ENCODE measurements around the gene CHMP2B.

DNA sequence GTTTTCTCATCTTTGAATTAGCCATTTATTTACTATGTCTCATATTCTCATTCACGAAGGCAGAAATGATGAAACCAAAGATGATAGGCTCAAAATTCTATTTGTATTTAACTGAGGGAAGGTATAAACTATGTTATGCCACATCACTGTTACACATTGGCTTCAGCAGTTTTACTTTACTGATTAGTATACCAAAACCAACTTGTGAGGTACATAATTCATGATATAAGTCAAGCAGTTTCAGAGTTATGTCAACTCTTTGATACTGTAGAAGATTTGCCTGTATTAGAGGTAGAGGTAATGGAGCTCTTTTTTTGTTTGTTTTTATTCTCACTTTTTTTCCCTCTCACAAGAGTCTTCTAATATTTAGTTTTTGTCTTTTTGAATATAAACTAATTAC, 22.9 kb downstream of the CHMP2B start:
- TF ChIP-seq, protein P1, sequence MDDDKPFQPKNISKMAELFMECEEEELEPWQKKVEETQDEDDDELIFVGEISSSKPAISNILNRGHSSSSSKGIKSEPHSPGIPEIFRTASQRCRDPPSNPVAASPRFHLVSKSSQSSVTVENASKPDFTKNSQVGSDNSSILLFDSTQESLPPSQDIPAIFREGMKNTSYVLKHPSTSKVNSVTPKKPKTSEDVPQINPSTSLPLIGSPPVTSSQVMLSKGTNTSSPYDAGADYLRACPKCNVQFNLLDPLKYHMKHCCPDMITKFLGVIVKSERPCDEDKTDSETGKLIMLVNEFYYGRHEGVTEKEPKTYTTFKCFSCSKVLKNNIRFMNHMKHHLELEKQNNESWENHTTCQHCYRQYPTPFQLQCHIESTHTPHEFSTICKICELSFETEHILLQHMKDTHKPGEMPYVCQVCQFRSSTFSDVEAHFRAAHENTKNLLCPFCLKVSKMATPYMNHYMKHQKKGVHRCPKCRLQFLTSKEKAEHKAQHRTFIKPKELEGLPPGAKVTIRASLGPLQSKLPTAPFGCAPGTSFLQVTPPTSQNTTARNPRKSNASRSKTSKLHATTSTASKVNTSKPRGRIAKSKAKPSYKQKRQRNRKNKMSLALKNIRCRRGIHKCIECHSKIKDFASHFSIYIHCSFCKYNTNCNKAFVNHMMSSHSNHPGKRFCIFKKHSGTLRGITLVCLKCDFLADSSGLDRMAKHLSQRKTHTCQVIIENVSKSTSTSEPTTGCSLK (tag by site-specific recombination; IDR thresholded peaks at IDR 0.05): no peak
- TF ChIP-seq, protein P2, sequence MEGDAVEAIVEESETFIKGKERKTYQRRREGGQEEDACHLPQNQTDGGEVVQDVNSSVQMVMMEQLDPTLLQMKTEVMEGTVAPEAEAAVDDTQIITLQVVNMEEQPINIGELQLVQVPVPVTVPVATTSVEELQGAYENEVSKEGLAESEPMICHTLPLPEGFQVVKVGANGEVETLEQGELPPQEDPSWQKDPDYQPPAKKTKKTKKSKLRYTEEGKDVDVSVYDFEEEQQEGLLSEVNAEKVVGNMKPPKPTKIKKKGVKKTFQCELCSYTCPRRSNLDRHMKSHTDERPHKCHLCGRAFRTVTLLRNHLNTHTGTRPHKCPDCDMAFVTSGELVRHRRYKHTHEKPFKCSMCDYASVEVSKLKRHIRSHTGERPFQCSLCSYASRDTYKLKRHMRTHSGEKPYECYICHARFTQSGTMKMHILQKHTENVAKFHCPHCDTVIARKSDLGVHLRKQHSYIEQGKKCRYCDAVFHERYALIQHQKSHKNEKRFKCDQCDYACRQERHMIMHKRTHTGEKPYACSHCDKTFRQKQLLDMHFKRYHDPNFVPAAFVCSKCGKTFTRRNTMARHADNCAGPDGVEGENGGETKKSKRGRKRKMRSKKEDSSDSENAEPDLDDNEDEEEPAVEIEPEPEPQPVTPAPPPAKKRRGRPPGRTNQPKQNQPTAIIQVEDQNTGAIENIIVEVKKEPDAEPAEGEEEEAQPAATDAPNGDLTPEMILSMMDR (tag by site-specific recombination; IDR thresholded peaks at IDR 0.05): no peak
- TF ChIP-seq ZNF777 (tag by site-specific recombination; IDR thresholded peaks at IDR 0.05; ENCODE audit: borderline replicate concordance) (no peak), PRDM1 (tag by site-specific recombination; IDR thresholded peaks at IDR 0.05) (no peak), YY1 (tag by site-specific recombination; IDR thresholded peaks at IDR 0.05) (no peak), FEZF1 (tag by site-specific recombination; IDR thresholded peaks at IDR 0.05) (no peak), ZNF140 (tag by site-specific recombination; IDR thresholded peaks at IDR 0.05) (no peak), ZNF175 (tag by site-specific recombination; IDR thresholded peaks at IDR 0.05) (no peak), ZNF768 (tag by site-specific recombination; IDR thresholded peaks at IDR 0.05) (no peak), KLF9 (tag by site-specific recombination; IDR thresholded peaks at IDR 0.05; ENCODE audit: low read depth) (no peak)
- TF ChIP-seq, protein P3, sequence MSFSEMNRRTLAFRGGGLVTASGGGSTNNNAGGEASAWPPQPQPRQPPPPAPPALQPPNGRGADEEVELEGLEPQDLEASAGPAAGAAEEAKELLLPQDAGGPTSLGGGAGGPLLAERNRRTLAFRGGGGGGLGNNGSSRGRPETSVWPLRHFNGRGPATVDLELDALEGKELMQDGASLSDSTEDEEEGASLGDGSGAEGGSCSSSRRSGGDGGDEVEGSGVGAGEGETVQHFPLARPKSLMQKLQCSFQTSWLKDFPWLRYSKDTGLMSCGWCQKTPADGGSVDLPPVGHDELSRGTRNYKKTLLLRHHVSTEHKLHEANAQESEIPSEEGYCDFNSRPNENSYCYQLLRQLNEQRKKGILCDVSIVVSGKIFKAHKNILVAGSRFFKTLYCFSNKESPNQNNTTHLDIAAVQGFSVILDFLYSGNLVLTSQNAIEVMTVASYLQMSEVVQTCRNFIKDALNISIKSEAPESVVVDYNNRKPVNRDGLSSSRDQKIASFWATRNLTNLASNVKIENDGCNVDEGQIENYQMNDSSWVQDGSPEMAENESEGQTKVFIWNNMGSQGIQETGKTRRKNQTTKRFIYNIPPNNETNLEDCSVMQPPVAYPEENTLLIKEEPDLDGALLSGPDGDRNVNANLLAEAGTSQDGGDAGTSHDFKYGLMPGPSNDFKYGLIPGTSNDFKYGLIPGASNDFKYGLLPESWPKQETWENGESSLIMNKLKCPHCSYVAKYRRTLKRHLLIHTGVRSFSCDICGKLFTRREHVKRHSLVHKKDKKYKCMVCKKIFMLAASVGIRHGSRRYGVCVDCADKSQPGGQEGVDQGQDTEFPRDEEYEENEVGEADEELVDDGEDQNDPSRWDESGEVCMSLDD (tag by site-specific recombination; IDR thresholded peaks at IDR 0.05): no peak
- TF ChIP-seq, protein P4, sequence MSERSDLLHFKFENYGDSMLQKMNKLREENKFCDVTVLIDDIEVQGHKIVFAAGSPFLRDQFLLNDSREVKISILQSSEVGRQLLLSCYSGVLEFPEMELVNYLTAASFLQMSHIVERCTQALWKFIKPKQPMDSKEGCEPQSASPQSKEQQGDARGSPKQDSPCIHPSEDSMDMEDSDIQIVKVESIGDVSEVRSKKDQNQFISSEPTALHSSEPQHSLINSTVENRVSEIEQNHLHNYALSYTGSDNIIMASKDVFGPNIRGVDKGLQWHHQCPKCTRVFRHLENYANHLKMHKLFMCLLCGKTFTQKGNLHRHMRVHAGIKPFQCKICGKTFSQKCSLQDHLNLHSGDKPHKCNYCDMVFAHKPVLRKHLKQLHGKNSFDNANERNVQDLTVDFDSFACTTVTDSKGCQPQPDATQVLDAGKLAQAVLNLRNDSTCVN (tag by site-specific recombination; optimal IDR thresholded peaks at IDR 0.05): no peak
- TF ChIP-seq, protein P5, sequence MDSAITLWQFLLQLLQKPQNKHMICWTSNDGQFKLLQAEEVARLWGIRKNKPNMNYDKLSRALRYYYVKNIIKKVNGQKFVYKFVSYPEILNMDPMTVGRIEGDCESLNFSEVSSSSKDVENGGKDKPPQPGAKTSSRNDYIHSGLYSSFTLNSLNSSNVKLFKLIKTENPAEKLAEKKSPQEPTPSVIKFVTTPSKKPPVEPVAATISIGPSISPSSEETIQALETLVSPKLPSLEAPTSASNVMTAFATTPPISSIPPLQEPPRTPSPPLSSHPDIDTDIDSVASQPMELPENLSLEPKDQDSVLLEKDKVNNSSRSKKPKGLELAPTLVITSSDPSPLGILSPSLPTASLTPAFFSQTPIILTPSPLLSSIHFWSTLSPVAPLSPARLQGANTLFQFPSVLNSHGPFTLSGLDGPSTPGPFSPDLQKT (IDR thresholded peaks at IDR 0.05; ENCODE audit: borderline replicate concordance, low read depth, low read length): no peak
- TF ChIP-seq, protein P6, sequence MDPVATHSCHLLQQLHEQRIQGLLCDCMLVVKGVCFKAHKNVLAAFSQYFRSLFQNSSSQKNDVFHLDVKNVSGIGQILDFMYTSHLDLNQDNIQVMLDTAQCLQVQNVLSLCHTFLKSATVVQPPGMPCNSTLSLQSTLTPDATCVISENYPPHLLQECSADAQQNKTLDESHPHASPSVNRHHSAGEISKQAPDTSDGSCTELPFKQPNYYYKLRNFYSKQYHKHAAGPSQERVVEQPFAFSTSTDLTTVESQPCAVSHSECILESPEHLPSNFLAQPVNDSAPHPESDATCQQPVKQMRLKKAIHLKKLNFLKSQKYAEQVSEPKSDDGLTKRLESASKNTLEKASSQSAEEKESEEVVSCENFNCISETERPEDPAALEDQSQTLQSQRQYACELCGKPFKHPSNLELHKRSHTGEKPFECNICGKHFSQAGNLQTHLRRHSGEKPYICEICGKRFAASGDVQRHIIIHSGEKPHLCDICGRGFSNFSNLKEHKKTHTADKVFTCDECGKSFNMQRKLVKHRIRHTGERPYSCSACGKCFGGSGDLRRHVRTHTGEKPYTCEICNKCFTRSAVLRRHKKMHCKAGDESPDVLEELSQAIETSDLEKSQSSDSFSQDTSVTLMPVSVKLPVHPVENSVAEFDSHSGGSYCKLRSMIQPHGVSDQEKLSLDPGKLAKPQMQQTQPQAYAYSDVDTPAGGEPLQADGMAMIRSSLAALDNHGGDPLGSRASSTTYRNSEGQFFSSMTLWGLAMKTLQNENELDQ (tag by site-specific recombination; IDR thresholded peaks at IDR 0.05; ENCODE audit: low read depth): no peak
